GM18502 (cell line): ENCODE measurements around the gene FGGY.
"Not testable (repeated sequence)": the region's sequence is repeated elsewhere in the genome, so short reads cannot be mapped to it uniquely, and the experiment has no call there.

ENCODE experiments used
- ATAC-seq: cut with Tn5 transposase; IDR thresholded peaks from one replicate; pipeline ENCODE4 v1.9.1; 2021; ENCODE audit warnings: mild to moderate bottlenecking; ENCODE audit not compliant: unreplicated experiment, poor library complexity

Gene FGGY

DNA sequence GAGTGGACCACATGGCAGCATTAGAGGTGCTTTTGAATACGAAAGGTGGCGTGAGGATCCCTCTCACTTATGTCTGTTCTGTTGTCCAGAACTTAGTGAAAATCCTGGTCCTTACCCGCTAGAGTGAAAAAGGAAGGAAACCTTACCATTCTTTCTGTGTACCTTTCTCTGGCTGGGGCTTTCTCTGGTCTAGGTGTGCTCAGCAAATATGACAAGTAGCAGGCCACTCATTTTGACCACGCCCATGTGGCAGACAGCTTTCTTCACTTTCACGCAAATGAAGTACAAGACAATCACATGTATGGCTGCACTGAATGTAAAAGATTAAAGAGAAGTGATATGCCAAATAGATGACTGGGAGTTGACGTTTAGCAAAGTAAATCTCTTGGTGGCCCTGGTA, 131.9 kb downstream of the FGGY start:
- ATAC-seq: no peak

DNA sequence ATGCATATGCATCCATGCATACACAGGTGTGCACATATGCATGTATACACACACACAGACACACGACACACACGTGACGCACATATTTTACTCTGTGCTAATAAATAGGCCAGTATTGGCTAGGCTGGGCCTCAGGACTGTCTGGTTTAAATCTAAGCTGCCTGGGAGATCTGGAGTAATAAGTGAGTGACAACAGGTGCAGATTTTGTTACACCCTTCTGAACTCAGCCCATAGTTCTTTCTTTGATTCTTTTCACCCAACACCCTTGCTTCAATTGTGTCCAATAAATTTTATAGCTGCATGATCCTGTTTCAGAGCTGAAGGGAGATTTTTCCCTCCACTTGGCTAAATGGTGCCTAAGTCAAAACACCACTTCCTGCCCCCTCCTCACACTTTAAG, 132.8 kb downstream of the FGGY start:
- ATAC-seq: no peak

DNA sequence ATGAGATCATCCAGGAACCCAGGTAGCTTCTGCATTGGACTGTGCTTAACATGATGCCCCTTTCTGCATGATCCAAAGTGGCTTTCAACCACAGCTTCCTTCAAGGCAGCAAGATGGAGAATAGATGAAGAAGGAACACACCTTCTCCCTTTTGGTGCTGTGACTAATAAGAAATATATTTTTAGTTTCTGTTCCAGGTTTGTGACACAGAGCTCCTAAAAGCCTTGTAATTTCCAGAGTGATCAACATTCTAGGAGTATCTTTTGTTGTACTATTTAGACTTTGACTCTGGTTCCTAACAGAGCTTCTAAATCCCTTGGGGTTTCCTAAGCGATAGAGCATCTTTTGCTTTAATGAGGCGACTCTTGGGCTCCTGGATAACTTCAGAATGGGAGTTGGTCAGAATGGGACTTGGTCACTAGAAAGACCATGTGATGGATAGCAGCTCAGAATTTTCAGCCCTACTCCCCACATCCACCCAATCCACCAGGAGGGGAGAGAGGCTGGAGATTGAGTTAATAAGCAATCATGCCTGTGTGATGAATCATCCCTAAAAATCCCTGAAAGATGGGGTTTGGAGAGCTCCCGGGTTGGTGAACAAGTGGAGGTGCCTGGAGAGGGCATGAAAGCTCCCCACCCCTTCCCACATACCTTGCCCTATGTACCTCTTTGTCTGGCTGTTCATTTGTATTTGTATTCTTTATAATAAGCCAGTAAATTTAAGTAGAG, 134.8 kb downstream of the FGGY start:
- no peak for ATAC-seq

DNA sequence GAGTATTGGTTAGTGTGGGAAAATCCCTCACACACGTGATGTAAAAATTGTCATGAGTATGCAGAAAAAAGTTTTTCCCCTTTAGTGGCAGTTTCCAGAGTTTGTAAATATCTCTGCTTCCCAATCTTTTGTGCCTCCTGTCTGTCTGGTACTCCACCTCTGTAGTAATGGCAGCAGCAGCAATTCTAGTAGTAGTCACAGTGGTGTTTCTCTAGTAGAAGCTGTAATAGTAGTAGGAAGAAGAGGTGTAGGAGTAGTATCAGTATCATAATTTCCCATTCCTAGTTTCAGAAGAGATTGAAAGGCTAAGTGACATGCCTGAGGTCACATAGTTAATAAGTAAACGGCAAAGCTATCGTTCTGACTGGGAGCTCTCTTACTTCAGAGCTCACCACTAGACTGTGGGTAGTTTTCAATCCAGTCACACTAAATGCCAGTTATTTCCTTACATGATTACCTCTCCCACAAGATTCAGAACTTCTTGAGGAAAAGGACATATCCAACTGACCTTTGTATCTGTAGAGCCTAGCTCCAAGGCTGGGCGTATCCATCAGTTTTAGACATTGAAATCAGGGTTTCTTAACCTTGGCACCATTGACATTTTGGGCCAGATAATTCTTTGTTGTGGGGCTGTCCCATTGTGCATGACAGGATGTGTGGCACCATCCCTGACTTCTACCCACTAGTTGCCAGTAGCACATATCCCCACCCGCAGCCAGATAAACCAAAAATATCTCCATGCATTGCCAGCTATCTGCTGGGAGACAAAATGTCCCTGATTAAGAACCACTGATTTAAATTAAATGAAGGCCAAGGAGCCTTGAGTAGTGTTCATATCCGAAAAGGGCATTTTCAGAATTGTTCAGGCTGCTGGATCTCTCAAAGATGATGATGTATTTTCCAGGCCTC, 135.9 kb downstream of the FGGY start:
- ATAC-seq: peak; percentile 96

DNA sequence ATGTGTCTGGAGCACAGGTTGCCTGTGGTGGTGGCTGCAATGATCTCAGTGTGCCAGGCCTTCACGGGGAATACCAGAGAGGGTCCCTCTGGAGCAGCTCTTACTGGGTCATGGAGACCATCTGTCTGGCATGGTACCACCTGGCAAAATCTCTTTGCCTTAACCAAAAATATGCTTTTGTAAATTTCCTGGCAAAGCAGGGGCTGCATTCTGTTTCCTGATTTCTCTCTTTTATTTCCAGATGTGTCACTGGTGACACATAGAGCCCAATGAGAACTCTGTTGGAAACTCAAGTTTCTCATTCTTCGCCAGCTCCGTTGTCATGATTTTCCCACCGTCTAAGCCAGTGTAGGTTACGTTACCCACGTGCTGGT, 136.5 kb downstream of the FGGY start:
- ATAC-seq: no peak

DNA sequence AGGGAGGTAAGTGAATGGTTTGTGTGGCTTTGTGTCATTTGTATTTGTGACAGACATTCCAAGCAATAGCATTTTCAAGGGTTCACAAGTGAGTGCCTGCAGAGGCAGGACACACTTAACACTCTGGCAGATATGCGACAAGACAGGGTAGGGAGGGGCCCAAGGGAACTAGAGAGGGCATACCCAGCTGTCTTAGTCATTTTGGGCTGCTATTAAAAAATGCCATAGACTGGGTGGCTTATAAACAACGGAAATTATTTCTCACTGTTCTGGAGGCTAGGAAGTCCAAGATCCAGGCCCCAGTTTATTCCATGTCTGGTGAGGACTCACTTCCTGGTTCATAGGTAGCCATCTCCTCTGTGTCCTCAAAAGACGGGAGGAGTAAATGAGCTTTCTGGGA, 137.4 kb downstream of the FGGY start:
- no peak for ATAC-seq

DNA sequence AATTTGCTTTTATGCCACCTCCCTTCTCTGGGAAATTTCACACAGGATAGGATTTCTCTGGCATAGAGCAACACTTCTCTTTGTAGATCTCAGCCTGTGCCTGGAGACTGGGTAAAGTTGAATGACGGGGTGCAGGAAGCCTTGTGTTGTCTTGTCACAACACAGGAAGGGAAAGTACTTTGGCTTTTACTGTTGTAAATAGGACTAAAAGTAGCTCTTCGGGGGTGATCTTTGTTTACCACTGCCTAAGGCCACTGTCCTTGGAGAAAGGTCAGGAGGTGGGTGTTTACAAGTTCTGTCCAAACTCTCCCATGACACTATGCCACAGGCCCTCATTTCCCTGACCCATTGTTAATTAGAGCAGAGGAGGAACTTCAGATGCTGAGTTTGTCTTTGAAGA, 139.7 kb downstream of the FGGY start:
- ATAC-seq: no peak

DNA sequence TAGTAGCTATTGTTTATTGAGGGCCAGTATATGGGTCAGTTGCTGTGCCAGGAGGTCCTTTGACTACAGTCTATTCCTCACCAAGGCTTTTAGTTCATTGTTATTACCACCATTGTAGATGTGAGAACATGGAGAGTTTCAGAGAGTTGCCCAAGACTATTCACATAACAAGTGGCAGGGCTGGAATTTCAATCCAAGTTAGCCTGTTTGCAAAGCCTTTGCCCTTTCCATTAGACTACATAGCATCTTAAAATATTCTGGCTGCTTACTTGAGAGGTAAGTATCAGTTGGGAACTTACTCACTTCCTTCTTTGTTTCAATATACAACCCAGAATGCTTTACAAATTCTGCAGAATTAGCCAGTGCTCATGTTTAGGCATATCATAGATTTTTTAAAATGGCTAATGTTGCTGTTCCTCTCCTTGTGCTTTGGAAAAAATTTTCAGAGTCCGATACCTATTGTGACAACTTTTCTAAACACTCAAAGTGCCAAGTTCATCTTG, 141.2 kb downstream of the FGGY start:
- no peak for ATAC-seq

DNA sequence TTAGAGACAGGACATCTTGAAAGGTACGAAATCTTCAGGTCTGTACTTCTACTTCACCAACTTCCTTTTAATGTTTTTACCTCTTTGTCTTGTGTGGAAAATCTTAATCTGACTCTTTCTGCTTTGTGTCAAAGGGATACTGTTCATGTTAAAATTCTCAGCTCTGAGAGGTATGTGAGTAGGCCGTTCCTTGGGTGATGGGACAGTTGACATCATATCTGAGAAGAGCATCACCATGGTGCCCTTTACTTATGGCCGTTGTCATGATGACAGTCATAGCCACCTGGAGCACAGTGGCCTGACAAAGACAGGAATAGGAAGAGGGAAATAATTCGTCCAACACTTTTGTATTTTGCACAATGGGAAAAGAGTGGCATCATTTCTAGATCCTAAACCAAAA, 145.6 kb downstream of the FGGY start:
- ATAC-seq: no peak

DNA sequence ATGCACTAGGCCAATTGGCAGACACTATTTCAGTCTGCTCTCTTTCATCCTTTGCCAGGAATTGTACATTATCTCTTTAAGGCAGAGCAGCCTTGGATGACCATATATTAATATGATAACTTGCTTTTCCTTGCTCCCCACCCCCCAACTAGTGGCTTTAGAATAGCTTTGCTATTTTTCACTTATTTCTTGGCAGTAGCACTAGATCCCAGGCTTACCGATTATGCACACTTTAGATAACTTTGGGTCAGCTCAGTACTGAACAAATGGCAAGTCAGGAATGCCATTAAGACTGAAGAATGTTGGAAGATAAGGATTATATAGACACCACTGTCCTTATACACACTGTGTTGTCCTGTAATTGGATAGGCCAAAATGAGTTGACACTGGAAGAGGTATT, 146.4 kb downstream of the FGGY start:
- ATAC-seq: no peak

DNA sequence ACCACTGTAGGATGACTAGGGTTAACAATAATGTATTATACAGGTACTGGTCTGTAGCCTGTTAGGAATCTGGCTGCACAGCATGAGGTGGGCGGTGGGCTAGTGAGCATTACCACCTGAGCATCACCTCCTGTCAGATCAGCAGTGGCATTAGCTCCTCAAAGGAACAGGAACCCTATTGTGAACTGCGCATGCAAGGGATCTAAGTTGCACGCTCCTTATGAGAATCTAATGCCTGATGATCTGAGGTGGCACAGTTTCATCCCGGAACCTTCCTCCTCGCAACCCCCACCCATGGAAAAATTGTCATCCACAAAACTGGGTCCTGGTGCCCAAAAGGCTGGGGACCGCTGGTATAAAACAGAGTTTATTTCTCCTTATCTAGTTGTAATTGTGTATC, 147.6 kb downstream of the FGGY start:
- ATAC-seq: no peak

DNA sequence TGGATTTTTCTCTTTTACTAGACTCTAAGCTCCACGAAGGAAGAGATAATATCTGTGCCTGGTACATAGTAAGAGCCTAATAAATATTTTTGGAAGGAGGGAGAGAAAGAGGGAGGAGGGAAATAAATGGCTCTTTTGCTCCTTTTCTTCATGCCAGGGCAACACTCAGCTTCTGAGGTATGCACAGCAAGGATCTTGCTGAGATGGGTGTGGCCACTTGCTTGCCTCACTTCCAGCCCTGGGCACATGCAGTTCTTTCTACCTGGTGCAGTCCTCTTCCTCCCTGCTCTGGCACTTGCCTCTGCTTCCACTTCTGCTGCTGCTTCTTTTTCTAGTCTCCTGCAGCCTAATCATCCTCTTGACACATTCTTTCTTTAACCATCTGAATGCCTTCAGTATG, 148.1 kb downstream of the FGGY start:
- no peak for ATAC-seq

DNA sequence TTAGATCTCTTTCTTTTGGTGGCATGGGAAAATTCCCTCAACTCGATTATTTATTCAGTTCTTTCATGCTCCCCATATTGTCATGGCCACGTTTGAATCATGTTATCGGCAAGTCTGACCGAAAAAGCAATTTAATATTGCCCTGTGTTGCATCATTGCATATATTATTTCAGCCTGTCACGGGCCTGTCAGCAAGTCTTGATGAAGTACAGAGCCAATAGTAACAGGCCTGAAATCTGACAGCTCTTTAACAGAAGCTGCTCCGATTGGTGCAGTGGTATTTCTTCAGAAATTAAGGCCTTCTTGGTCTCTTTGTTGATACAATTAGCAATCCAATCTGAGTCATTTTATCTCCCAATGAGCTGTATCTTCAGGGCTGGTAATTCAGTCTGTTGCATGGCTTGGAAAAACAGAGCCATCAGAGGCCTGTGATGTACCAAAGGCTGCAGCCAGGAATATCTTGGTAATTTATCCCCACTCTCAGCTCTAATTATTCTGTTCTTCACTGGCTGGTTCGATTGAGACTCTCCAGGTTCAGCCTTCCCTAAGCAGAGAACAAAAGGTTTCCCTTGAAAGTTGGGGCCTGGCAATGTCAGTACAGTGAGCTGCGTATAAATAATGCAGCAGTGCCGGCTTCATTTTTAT, 149.5 kb downstream of the FGGY start:
- ATAC-seq: no peak

DNA sequence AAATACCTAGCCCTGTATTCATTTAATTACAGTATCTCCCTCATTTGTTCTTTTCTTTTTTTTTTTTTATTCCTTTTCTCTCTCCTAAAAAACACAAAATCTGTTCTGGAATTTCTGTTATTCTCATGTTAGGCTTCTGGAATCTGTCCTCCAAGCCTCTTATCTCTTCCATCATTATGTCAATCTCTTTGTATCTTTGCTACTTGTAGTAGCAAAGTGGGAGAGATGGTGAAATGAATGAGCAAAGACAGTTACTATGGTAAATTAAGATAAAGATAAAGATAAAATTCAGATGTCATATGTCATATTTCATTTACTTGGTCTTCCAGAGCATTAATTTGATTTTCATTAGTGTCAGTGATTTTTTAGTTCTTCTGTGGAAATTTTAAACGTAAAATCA, 155.1 kb downstream of the FGGY start:
- ATAC-seq: no peak

DNA sequence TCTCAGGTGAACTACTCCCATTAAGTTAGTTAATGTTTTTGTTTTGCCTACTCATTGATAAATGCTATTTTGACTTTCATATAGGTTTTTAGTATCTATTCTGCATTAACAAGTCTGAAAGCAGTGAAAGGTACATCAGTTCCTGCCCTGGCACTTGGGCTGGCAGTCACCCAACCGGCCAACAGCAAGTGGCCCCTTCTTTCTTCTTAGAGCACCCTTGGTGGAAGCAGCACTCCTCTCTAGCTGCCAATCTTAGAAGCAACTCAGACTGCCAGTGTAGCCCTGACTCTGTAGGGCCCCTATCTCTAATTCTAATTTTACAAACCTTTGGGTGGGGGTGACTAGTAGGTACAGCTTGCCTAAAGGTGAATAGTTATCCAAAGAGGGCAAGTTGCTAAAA, 155.7 kb downstream of the FGGY start:
- ATAC-seq: no peak

DNA sequence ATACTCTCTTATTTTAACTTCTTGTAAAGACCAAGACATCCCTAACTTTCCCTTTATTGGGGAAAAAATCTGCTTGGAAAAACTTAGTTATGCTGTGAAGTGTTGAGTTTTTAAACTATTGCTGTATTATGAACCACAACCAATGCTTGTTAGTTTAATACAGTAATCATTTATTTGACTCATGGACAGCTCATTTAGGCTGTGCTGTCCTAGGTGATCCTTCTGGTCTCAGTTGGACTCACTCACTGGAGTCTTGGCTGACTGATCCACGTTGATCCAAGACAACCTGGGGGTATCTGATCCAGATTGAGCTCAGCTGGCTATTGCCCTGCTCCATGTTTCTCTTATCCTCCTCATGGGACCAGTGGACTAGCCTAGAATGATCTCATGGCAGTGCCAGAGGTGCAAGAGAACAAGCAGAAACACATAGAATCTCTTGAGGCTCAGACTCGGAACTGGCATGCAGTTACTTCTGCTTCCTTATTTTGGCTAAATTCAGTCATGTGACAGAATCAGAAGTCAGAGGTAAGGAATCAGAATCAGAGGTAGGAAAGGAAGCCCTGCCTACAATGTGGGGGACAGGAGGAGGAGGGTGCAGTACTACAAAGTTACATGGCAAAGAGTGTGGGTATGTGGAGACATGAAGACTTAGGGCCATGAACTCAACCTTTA, 156.5 kb downstream of the FGGY start:
- ATAC-seq: no peak

DNA sequence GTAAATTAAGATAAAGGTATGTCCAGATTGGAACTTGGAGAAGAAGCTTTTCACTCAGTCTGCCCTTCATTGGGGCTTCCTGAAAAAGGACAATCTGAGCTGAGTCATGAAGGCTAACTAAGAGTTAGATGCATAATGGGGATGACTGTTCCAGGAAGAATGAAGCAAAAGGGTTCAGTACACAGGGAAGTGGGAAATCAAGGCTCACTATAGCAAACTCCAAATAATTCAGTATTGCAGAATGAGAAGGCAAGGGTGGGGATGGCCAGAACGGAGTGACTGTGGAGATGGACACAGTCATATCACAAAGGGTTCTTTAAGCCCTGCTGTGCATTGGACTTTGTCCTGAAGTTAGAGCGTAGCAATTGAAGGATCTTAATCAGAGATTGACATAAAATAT, 158.3 kb downstream of the FGGY start:
- no peak for ATAC-seq

DNA sequence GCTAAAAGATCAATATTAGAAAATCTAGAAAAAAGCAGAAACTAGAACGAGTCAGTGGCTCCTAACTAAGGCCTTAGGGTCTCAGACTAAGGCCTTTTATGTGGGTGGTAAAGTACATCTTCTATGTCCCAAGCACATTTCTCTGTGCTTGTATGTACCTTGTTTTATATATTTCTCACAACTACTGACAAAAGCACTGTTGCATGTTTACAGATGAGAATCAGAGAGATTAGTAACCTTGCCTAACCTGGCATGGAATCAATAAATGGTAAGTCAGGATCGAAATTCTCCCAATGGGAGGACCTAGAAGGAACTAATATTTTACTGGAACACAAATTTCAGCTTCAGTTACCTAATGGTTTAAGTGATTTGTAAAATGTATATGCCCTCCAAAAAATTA, 160.9 kb downstream of the FGGY start:
- no peak for ATAC-seq

DNA sequence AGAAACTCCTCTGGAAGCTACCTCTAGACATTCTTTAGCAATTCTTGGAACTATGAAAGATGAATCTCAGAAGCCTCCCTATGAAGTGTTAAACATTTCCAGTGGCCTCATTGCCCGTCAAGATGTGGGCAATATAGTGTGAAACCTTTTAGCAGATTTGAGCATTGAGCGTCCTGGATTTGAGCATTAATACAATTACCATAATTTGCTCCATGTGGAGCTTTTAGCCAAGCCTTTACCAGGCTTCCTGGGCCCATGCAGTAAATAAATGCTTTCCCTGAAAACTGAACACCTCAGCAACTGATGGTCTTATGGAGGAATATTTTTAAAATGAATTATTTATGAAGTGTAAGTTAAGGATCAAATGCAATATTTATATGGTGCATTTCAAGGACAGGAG, 162.0 kb downstream of the FGGY start:
- ATAC-seq: no peak

DNA sequence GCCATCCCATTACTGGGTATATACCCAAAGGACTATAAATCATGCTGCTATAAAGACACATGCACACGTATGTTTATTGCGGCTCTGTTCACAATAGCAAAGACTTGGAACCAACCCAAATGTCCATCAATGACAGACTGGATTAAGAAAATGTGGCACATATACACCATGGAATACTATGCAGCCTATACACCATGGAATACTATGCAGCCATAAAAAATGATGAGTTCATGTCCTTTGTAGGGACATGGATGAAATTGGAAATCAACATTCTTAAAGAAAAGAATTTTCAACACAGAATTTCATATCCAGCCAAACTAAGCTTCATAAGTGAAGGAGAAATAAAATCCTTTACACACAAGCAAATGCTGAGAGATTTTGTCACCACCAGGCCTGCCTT, 166.0 kb downstream of the FGGY start:
- not testable (repeated sequence) for ATAC-seq

DNA sequence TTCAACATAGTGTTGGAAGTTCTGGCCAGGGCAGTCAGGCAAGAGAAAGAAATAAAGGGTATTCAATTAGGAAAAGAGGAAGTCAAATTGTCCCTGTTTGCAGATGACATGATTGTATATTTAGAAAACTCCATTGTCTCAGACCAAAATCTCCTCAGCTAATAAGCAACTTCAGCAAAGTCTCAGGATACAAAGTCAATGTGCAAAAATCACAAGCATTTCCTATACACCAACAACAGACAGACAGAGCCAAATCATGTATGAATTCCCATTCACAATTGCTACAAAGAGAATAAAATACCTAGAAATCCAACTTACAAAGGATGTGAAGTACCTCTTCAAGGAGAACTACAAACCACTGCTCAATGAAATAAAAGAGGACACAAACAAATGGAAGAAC, 168.6 kb downstream of the FGGY start:
- ATAC-seq: not testable (repeated sequence)
